ENCODE data around the gene GOT1.

GRCh38 chr10:99419688-99420087 lies 10.7 kb downstream of the GOT1 start:
- TF ChIP-seq POLR2A (IDR thresholded peaks at IDR 0.05) (no peak), CTCF (IDR thresholded peaks at IDR 0.05 in 8 of 11, conservative IDR thresholded peaks at IDR 0.05 in 3 of 11) (no peak), POLR2AphosphoS5 (IDR thresholded peaks at IDR 0.05) (no peak)
